Measurements from ENCODE around the gene LPP.

The LPP gene

DNA sequence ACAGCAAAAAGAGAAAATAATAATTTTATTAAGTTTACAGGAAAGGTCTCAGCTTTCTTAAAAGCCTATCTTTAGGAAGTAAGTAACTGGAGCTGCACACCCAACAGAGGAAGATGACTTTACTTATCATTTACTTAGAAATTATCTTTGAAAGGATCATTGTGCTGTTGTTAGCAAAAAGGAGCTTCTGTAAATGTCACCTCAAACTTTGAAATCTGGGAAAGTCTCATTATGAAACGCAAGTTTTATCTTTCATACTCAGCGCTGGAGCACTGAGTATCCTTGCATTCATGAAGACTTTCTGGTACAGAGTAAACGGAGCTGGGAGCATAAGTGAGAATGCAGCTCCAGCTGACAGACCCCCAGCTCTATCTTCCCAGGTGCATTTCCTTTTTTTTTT, 526.6 kb downstream of the LPP start:
- no peak; the same call in 1 of the 2 replicates for TF ChIP-seq CTCF (IDR thresholded peaks at IDR 0.05; ENCODE audit: low read length)
- no peak for TF ChIP-seq EZH2 (IDR thresholded peaks at IDR 0.05; ENCODE audit: borderline replicate concordance, low read length)
- Histone ChIP-seq H3F3A (ENCODE audit: insufficient read depth, low read length) (no peaks in the 10 kb centered on the region), H2AFZ (ENCODE audit: low read length) (no peak overlapping the region), H3K36me3 (ENCODE audit: insufficient read depth, low read length) (no peaks in the 10 kb centered on the region; the same call in 1 of the 2 replicates), H3K9me2 (ENCODE audit: low read depth, low read length) (no peaks in the 10 kb centered on the region), H3K4me1 (ENCODE audit: insufficient read depth, low read length, severe bottlenecking) (peaks cover 9% of the 10 kb centered on the region), H3K27me3 (ENCODE audit: insufficient read depth, low read length) (no peaks in the 10 kb centered on the region), H3K27ac (ENCODE audit: low read depth, low read length, poor library complexity, severe bottlenecking) (no peak overlapping the region), H3K9ac (ENCODE audit: low read length) (no peak overlapping the region), H3K79me2 (ENCODE audit: insufficient read depth, low read length) (no peaks in the 10 kb centered on the region), H4K20me1 (ENCODE audit: insufficient read depth, low read length) (no peaks in the 10 kb centered on the region), H3K4me2 (ENCODE audit: low read length) (no peak overlapping the region), H3K4me3 (ENCODE audit: low read depth, low read length, poor library complexity, severe bottlenecking) (no peak overlapping the region), H3K9me3 (ENCODE audit: low read length) (no peaks in the 10 kb centered on the region)

- H2AFZ ChIP-seq (ENCODE audit: low read length), result no peak overlapping the region
- no peaks in the 10 kb centered on the region for H4K20me1 ChIP-seq (ENCODE audit: insufficient read depth, low read length)
- no peak overlapping the region for H3K4me2 ChIP-seq (ENCODE audit: low read length)
- no peak overlapping the region for H3K27ac ChIP-seq (ENCODE audit: low read depth, low read length, poor library complexity, severe bottlenecking)
- no peaks in the 10 kb centered on the region for H3K79me2 ChIP-seq (ENCODE audit: insufficient read depth, low read length)
- no peaks in the 10 kb centered on the region for H3F3A ChIP-seq (ENCODE audit: insufficient read depth, low read length)
- no peak overlapping the region for H3K9ac ChIP-seq (ENCODE audit: low read length)
- no peaks in the 10 kb centered on the region for H3K9me3 ChIP-seq (ENCODE audit: low read length)
- H3K4me1 ChIP-seq (ENCODE audit: insufficient read depth, low read length, severe bottlenecking), result peaks cover 24% of the 10 kb centered on the region
- H3K36me3 ChIP-seq (ENCODE audit: insufficient read depth, low read length), result no peaks in the 10 kb centered on the region
- TF ChIP-seq CTCF (IDR thresholded peaks at IDR 0.05; ENCODE audit: low read length) (no peak), EZH2 (IDR thresholded peaks at IDR 0.05; ENCODE audit: borderline replicate concordance, low read length) (no peak)
- H3K4me3 ChIP-seq (ENCODE audit: low read depth, low read length, poor library complexity, severe bottlenecking), result no peak overlapping the region
- H3K9me2 ChIP-seq (ENCODE audit: low read depth, low read length), result no peaks in the 10 kb centered on the region
- no peaks in the 10 kb centered on the region for H3K27me3 ChIP-seq (ENCODE audit: insufficient read depth, low read length)
Measured at GRCh38 chr3:188682316-188682715, 528.4 kb downstream of the LPP start.

DNA sequence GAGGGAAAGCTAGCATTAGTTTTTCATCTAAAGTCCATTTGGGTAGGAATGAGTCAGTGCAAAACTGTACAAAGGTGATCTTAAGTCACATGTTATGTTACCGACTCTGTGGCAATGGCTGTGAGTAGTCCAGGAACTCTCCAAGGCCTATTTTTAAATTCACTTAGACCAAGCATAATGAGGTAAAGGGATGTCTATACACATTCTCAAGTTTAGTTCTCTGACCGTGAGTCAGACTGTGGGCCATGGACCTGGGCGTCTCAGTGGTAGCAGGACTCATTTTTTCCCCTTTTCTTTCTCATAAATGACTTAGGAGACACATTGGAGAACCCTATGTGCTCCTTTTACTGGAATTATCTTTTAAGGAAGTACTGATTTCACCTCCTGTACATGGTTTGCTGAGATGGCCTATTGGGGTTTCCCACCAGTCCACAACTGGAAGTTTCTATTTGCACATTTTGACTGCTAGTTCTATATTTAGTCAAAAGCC, 529.1 kb downstream of the LPP start:
- no peaks in the 10 kb centered on the region for H3K9me3 ChIP-seq (ENCODE audit: low read length)
- no peak overlapping the region for H2AFZ ChIP-seq (ENCODE audit: low read length)
- TF ChIP-seq CTCF (IDR thresholded peaks at IDR 0.05; ENCODE audit: low read length), result no peak
- TF ChIP-seq EZH2 (IDR thresholded peaks at IDR 0.05; ENCODE audit: borderline replicate concordance, low read length), result no peak
- H3K4me3 ChIP-seq (ENCODE audit: low read depth, low read length, poor library complexity, severe bottlenecking), result no peak overlapping the region
- H3K9me2 ChIP-seq (ENCODE audit: low read depth, low read length), result no peaks in the 10 kb centered on the region
- no peak overlapping the region for H3K27ac ChIP-seq (ENCODE audit: low read depth, low read length, poor library complexity, severe bottlenecking)
- H3K4me2 ChIP-seq (ENCODE audit: low read length), result no peak overlapping the region
- no peaks in the 10 kb centered on the region for H3K36me3 ChIP-seq (ENCODE audit: insufficient read depth, low read length)
- H3K4me1 ChIP-seq (ENCODE audit: insufficient read depth, low read length, severe bottlenecking), result peaks cover 32% of the 10 kb centered on the region
- no peaks in the 10 kb centered on the region for H4K20me1 ChIP-seq (ENCODE audit: insufficient read depth, low read length)
- no peak overlapping the region for H3K9ac ChIP-seq (ENCODE audit: low read length)
- no peaks in the 10 kb centered on the region for H3K27me3 ChIP-seq (ENCODE audit: insufficient read depth, low read length)
- no peaks in the 10 kb centered on the region for H3F3A ChIP-seq (ENCODE audit: insufficient read depth, low read length)
- H3K79me2 ChIP-seq (ENCODE audit: insufficient read depth, low read length), result no peaks in the 10 kb centered on the region
